HepG2 (cell line): ENCODE results near the gene SKI.

ENCODE experiments used
- BORCS8-MEF2B ChIP-seq: sonication (generic); formaldehyde crosslinking; IDR thresholded peaks from 2 replicates; pipeline ENCODE4 v1.8.0; 2022; ENCODE audit warnings: mild to moderate bottlenecking, missing genetic modification reagents
- HHEX ChIP-seq: IDR thresholded peaks from 2 replicates; pipeline ENCODE4 v1.6.1; 2016; ENCODE audit warnings: control low read depth
- HNF4G ChIP-seq, 2 experiments: sonication (generic) in 1 of 2; formaldehyde crosslinking in 1 of 2; IDR thresholded peaks; 2 replicates each; pipeline versions ENCODE4 v1.4.0 to v1.6.1; 2011 to 2020; ENCODE audit warnings: borderline replicate concordance in 2 of 2, low read depth in 2 of 2, mild to moderate bottlenecking in 2 of 2, low read length in 1 of 2, missing genetic modification reagents in 1 of 2, moderate library complexity in 1 of 2
- SETDB1 ChIP-seq: sonication (generic); formaldehyde crosslinking; IDR thresholded peaks from 2 replicates; pipeline ENCODE4 v1.5.1; 2020; ENCODE audit warnings: missing genetic modification reagents, mild to moderate bottlenecking, borderline replicate concordance
- YEATS2 ChIP-seq: sonication (generic); formaldehyde crosslinking; IDR thresholded peaks from 2 replicates; pipeline ENCODE4 v1.4.0; 2020; ENCODE audit warnings: missing genetic modification reagents, borderline replicate concordance
- ZNF138 ChIP-seq: sonication (generic); formaldehyde crosslinking; IDR thresholded peaks from 2 replicates; pipeline ENCODE4 v1.5.0; 2020; ENCODE audit warnings: mild to moderate bottlenecking, low read depth, missing genetic modification reagents
- ZNF350 ChIP-seq: sonication (generic); formaldehyde crosslinking; IDR thresholded peaks from 2 replicates; pipeline ENCODE4 v1.4.0; 2020; ENCODE audit warnings: mild to moderate bottlenecking, low read depth, missing genetic modification reagents, borderline replicate concordance
- ZSCAN25 ChIP-seq: sonication (generic); formaldehyde crosslinking; IDR thresholded peaks from 2 replicates; pipeline ENCODE4 v1.8.0; 2022; ENCODE audit warnings: mild to moderate bottlenecking, missing genetic modification reagents
- TF ChIP-seq, protein P1 (sequence below): IDR thresholded peaks from 2 replicates; pipeline ENCODE4 v1.6.1; 2016; ENCODE audit warnings: low read depth, control low read depth

DNA sequence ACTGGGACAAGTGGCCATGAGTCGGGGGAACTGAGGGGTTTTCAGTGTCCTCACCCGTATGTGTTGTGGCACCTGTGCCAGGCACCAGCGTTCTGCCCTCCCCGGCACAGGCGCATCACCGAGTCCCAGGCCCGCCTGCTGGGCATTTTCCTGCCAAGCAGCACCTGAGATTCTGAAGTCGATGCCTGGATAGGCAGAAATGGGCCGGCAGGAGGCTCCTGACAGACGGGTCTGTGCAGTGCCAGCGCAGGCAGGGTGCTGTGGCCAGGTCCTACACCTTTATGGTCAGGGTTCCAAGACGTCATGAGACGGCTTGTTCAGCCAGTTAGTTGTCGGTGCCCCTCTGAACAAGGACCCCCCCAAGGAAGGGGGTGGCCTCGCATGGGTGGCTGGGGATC lies 44.2 kb upstream of the SKI start:
- no peak for TF ChIP-seq SETDB1 (CRISPR knock-in tag)
- no peak for TF ChIP-seq ZNF350 (CRISPR knock-in tag)
- TF ChIP-seq HHEX, result no peak
- no peak for TF ChIP-seq HNF4G (IDR thresholded peaks at IDR 0.05; ENCODE audit: borderline replicate concordance, low read depth, low read length)
- no peak for TF ChIP-seq HNF4G (CRISPR knock-in tag; IDR thresholded peaks at IDR 0.05; ENCODE audit: borderline replicate concordance, low read depth)
- no peak for TF ChIP-seq BORCS8-MEF2B
- no peak for TF ChIP-seq YEATS2
- TF ChIP-seq, protein P1, sequence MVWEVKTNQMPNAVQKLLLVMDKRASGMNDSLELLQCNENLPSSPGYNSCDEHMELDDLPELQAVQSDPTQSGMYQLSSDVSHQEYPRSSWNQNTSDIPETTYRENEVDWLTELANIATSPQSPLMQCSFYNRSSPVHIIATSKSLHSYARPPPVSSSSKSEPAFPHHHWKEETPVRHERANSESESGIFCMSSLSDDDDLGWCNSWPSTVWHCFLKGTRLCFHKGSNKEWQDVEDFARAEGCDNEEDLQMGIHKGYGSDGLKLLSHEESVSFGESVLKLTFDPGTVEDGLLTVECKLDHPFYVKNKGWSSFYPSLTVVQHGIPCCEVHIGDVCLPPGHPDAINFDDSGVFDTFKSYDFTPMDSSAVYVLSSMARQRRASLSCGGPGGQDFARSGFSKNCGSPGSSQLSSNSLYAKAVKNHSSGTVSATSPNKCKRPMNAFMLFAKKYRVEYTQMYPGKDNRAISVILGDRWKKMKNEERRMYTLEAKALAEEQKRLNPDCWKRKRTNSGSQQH (CRISPR knock-in tag), result no peak
- no peak for TF ChIP-seq ZNF138 (CRISPR knock-in tag)
- no peak for TF ChIP-seq ZSCAN25 (CRISPR knock-in tag)
